H1 (cell line): ENCODE data around the gene TGM5. TPM values are rescaled to one million over a fixed set of nuclear protein-coding genes. Genes with fewer than 3 reads are reported as not detected.

ENCODE experiments used
- CHD7 ChIP-seq: fragments of 300-600 bp; sonication (generic); IDR thresholded peaks from 2 replicates; pipeline ENCODE4 v1.7.1; 2012; ENCODE audit warnings: low read length, moderate library complexity, mild to moderate bottlenecking, inconsistent platforms; ENCODE audit not compliant: insufficient replicate concordance
- JUN ChIP-seq: IDR thresholded peaks from 2 replicates; pipeline ENCODE4 v1.6.1; 2011; ENCODE audit warnings: low read depth, mild to moderate bottlenecking, improper control_type of control experiment, low read length
- RFX5 ChIP-seq: IDR thresholded peaks from 2 replicates; pipeline ENCODE4 v1.6.1; 2011; ENCODE audit warnings: low read depth, low read length, improper control_type of control experiment, borderline replicate concordance
- RNF2 ChIP-seq: fragments of 200-900, 300-1000 bp; sonication (generic); IDR thresholded peaks from 2 replicates; pipeline ENCODE4 v1.7.1; 2016; ENCODE audit warnings: borderline replicate concordance, low read depth, mild to moderate bottlenecking, antibody characterized with exemption, low read length; ENCODE audit not compliant: poor library complexity, severe bottlenecking; ENCODE audit errors: missing control alignments
- TEAD4 ChIP-seq: IDR thresholded peaks from 2 replicates; pipeline ENCODE4 v1.6.1; 2012; ENCODE audit warnings: low read depth, low read length, inconsistent platforms, mixed read lengths
- YY1 ChIP-seq: IDR thresholded peaks from 2 replicates; pipeline ENCODE4 v1.6.1; 2011; ENCODE audit warnings: low read depth, mild to moderate bottlenecking, low read length
- polyA plus RNA-seq, 7 experiments: library from polyadenylated mRNA; depleted of rRNA in 3 of 7; stranded (reverse) in 5 of 7; unstranded in 2 of 7; fragments of >200 nt in 5 of 7; fragments of 200-250 nt in 2 of 7; gene quantifications; 1 replicate in 5 of 7; 2 replicates in 1 of 7; 4 replicates in 1 of 7; pipeline versions ENCODE4 v1.2.1 to v1.2.3, GENCODE V29; 2011 to 2013; ENCODE audit warnings: missing spikeins in 2 of 7, mixed read lengths in 2 of 7
- total RNA-seq: library from RNA; stranded (reverse); fragmentation: NEBNext Ultra II Directional; extraction: Animal tissue kit (Norgen Biotek cat#: 25700); gene quantifications from 2 replicates; pipeline ENCODE4 v1.2.1, GENCODE V29; 2021

The TGM5 gene
- total and polyA plus RNA-seq, 2 of the 8 experiments (the other 6 are each of a cell fraction or from before 2014, with no cell fraction given): not detected

- TF ChIP-seq CHD7 (no peak), TEAD4 (no peak), RFX5 (no peak), YY1 (no peak), RNF2 (no peak), JUN (no peak)
- TF ChIP-seq, all 59 proteins: peak for 0
Measured at GRCh38 chr15:43267439-43267838, 711 bp upstream of the TGM5 start (continued).
